Measurements from ENCODE around the gene QRFP. TPM values are rescaled to one million over a fixed set of nuclear protein-coding genes. Genes with fewer than 3 reads are reported as not detected.

The QRFP gene
- total RNA-seq, 1 donor from 2014 or later = not detected

DNA sequence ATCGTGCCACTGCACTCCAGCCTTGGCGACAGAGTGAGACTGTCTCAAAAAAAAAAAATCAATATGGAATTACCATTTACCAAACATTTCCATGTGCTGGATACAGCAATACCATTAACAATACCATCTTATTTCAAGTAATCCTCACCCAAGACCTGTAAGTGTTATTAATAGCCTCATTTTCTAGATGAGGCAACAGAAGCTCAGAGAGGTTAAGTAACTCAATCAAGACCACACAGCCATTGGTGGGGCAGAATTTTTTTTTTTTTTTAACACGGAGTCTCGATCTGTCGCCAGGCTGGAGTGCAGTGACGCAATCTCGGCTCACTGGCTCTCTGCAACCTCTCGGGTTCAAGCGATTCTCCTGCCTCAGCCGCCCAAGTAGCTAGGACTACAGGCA, 46.1 kb upstream of the QRFP start:
- no peak for DNase-seq (ENCODE audit: low spot score in 2 of 2)
- H3K9me3 ChIP-seq = no peaks in the 10 kb centered on the region
- intact Hi-C loops (cut with DNase I) = loop anchor here (5.0 kb wide), 1 partner anchor 170 kb away; no protein-coding TSS in a partner anchor
- H3K27ac ChIP-seq = no peak overlapping the region
- H3K4me1 ChIP-seq = peaks cover 5 to 25% of the 10 kb centered on the region in 2 donors
- H3K27me3 ChIP-seq = peaks cover 33% of the 10 kb centered on the region
- no peaks in the 10 kb centered on the region for H3K36me3 ChIP-seq
- no peak overlapping the region for H3K4me3 ChIP-seq
- TF ChIP-seq, protein P1, sequence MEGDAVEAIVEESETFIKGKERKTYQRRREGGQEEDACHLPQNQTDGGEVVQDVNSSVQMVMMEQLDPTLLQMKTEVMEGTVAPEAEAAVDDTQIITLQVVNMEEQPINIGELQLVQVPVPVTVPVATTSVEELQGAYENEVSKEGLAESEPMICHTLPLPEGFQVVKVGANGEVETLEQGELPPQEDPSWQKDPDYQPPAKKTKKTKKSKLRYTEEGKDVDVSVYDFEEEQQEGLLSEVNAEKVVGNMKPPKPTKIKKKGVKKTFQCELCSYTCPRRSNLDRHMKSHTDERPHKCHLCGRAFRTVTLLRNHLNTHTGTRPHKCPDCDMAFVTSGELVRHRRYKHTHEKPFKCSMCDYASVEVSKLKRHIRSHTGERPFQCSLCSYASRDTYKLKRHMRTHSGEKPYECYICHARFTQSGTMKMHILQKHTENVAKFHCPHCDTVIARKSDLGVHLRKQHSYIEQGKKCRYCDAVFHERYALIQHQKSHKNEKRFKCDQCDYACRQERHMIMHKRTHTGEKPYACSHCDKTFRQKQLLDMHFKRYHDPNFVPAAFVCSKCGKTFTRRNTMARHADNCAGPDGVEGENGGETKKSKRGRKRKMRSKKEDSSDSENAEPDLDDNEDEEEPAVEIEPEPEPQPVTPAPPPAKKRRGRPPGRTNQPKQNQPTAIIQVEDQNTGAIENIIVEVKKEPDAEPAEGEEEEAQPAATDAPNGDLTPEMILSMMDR (IDR thresholded peaks at IDR 0.05) = no peak

DNA sequence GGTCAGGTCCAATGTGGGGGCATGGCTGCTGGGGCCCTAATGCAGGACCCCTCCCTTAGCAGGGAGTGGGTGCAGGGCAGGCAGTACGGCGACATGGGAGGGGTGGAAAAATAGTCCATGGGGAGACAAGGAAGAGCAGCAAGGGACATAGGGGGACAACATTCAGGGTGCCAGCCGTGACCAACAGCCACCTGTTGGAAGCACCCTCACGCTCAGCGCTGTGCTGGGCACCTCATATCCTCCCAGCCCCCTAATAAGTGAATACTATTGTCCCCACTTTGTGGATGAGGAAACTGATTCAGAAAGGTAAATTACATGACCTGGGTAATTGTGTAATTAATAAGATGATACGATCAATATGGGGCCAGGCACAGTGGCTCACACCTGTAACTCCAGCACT, 45.5 kb upstream of the QRFP start:
- peaks cover 39% of the 10 kb centered on the region for H3K27me3 ChIP-seq
- no peaks in the 10 kb centered on the region for H3K9me3 ChIP-seq
- TF ChIP-seq, protein P1 (IDR thresholded peaks at IDR 0.05) = no peak
- H3K36me3 ChIP-seq = no peaks in the 10 kb centered on the region
- intact Hi-C loops (cut with DNase I) = loop anchor here (5.0 kb wide), 1 partner anchor 170 kb away; no protein-coding TSS in a partner anchor
- H3K4me1 ChIP-seq = peaks cover 5 to 25% of the 10 kb centered on the region in 2 donors
- DNase-seq (ENCODE audit: low spot score in 2 of 2) = no peak
- no peak overlapping the region for H3K4me3 ChIP-seq
- H3K27ac ChIP-seq = no peak overlapping the region

DNA sequence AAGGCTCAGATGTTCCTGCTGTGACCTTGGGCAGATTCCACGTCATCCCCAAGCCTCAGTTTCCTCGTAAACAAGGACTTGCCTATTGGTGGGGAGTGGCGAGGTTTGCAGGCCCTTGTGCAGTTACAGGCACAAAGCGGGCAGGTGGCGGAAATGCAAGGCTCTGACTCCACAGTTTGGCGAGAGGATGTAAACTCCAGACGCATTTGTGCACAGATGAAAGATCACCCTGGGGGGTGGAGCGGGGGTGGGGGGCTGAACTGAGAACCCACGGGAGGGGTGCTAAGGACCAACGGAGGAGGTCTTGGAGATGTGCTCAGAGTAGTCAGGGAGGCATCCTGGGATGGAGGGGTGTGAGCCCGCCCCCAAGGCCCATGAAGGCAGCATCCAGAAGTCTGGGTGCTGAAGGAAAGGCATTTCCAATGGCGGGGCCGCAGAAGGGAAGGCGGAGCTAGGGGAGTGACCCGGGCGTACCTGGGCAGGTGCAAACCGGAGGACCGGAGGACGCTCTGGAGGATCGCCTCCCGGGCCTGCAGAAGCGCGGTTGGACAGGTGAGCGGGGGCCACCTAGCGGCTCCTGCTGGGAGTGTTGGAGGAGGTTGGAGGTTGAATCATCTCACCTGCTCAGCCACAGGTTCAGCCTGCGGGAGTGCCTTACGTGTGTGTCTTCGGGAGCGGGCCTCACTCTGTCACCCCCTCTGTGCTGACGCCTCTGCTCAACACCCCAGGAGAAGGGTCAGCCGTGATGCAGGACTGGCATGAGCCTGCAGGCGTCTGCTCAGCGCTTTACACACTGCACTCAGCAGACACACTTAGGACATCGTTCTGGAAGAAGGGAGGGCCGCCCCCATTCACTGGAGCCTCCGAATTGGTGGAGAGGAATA, 44.3 kb upstream of the QRFP start:
- peaks cover 5 to 25% of the 10 kb centered on the region in 2 donors for H3K4me1 ChIP-seq
- H3K4me3 ChIP-seq = no peak overlapping the region
- H3K9me3 ChIP-seq = no peaks in the 10 kb centered on the region
- H3K27me3 ChIP-seq = peaks cover 39% of the 10 kb centered on the region
- DNase-seq (ENCODE audit: low spot score in 2 of 2) = peak in 1 of 2 donors; percentile 70
- TF ChIP-seq, protein P1 (IDR thresholded peaks at IDR 0.05) = peak; percentile 79 to 86 (median 85)
- no peaks in the 10 kb centered on the region for H3K36me3 ChIP-seq
- H3K27ac ChIP-seq = no peak overlapping the region
- intact Hi-C loops (cut with DNase I) = loop anchor here (1.0 to 5.0 kb wide), 3 partner anchors 74 to 240 kb away; no protein-coding TSS in a partner anchor

DNA sequence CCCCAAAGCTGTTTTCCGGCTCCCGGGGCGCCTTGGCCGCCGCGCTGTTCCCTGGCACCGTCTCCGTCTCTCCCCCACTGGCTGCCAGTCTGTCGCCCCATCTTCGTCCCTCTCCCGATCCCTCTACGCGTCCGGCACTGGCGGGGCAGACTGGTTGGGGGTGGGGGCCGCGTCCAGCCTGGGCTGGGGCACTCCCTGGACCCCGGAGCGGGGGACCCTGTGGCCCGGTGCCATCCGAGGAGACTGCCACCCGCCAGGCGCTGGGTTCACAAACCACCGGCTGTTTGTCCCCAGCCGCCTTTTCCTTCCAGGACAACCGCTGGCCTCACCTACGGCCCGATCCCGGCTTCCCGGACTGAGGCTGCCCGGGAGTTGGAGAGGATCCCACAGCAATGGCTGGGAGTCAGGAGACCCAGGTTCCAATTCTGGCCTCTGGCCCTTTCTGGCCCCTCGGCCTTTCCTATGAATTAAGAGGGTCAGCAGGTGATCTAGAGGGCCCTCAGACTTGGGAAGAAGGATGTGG, 43.5 kb upstream of the QRFP start:
- H3K4me1 ChIP-seq = peaks cover 5 to 25% of the 10 kb centered on the region in 2 donors
- no peaks in the 10 kb centered on the region for H3K9me3 ChIP-seq
- H3K36me3 ChIP-seq = no peaks in the 10 kb centered on the region
- peak overlapping the region; percentile 57 to 60 for H3K4me3 ChIP-seq
- intact Hi-C loops (cut with DNase I) = loop anchor here (2.0 to 5.0 kb wide), 2 partner anchors 73 to 168 kb away; no protein-coding TSS in a partner anchor
- DNase-seq (ENCODE audit: low spot score in 2 of 2) = no peak
- no peak overlapping the region for H3K27ac ChIP-seq
- peaks cover 39% of the 10 kb centered on the region for H3K27me3 ChIP-seq
- TF ChIP-seq, protein P1 (IDR thresholded peaks at IDR 0.05) = no peak

DNA sequence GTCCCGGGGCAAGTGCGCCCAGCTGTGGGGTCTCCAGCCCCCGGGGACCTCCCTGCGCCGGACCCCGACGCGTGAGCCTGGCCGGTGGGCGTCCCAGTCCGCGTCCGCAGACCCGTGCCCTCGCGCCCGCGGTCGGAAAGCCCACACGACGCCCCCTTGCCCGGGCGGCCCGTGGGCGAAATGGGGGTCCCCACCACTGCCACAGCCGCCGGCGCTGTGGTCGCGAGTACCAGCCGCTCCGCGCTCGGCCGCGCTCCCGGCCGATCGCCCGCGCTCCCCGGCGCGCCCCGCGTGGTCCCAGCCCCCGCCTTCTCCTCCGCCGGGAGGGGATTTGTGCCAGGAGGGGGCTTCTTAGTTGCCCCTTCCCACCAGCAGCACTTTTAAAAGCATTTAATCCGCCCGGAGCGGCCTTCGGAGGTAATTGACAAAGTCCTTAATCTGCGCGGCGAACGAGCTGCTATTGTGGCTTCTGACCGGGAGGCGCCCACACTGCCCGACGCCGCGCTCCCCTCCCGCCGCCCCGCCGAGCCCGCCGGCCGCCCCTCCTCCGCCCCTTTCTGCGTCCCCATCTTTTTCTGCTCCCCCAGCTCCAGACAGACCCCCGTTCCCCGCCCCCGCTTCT, 42.9 kb upstream of the QRFP start:
- DNase-seq (ENCODE audit: low spot score in 2 of 2) = no peak
- no peaks in the 10 kb centered on the region for H3K36me3 ChIP-seq
- H3K27ac ChIP-seq = no peak overlapping the region
- peaks cover 39% of the 10 kb centered on the region for H3K27me3 ChIP-seq
- peaks cover 5 to 25% of the 10 kb centered on the region in 2 donors for H3K4me1 ChIP-seq
- intact Hi-C loops (cut with DNase I) = loop anchor here (2.0 to 5.0 kb wide), 2 partner anchors 73 to 167 kb away; no protein-coding TSS in a partner anchor
- H3K4me3 ChIP-seq = peak overlapping the region; percentile 57 to 60
- no peaks in the 10 kb centered on the region for H3K9me3 ChIP-seq
- TF ChIP-seq, protein P1 (IDR thresholded peaks at IDR 0.05) = no peak

Data from ascending aorta (tissue), 2 donors.